Astrocyte (in vitro differentiated cells and primary cell): ENCODE results near the gene MLLT10.

Experiments used
- EZH2 ChIP-seq: IDR thresholded peaks from 2 replicates; pipeline ENCODE4 v1.6.1; 2012; ENCODE audit warnings: mild to moderate bottlenecking, low read length, inconsistent platforms; ENCODE audit not compliant: insufficient read depth
- TF ChIP-seq, protein P1 (sequence below): IDR thresholded peaks from 2 replicates; pipeline ENCODE4 v1.5.1; 2011; ENCODE audit warnings: low read depth, mild to moderate bottlenecking, inconsistent platforms, low read length, moderate library complexity; ENCODE audit not compliant: insufficient read depth

DNA sequence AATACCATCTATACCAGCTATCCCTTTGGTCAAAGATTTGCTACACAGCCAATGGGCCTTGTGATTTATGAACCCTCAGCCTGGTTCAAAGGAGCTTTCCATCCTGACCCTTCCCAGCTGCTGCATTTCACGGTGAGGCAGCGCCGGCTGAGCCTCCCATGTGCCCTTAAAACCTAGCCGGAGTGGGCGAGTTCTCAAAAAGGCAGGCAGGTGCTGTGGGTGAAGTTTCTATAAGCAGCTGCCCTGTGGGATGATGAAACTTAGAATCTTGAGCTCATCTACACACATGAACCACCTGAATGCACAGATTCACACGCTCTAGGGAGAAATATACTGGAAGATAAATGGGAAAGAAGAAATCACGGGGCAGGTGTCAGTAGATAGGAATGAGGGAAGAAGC, 224.7 kb downstream of the MLLT10 start:
- no peak for TF ChIP-seq EZH2
- TF ChIP-seq, protein P1, sequence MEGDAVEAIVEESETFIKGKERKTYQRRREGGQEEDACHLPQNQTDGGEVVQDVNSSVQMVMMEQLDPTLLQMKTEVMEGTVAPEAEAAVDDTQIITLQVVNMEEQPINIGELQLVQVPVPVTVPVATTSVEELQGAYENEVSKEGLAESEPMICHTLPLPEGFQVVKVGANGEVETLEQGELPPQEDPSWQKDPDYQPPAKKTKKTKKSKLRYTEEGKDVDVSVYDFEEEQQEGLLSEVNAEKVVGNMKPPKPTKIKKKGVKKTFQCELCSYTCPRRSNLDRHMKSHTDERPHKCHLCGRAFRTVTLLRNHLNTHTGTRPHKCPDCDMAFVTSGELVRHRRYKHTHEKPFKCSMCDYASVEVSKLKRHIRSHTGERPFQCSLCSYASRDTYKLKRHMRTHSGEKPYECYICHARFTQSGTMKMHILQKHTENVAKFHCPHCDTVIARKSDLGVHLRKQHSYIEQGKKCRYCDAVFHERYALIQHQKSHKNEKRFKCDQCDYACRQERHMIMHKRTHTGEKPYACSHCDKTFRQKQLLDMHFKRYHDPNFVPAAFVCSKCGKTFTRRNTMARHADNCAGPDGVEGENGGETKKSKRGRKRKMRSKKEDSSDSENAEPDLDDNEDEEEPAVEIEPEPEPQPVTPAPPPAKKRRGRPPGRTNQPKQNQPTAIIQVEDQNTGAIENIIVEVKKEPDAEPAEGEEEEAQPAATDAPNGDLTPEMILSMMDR: no peak
